RWPE2 (cell line): ENCODE data around the gene CMIP.

Experiments used
- ATAC-seq: fragments of 200-7000 bp; cut with Tn5 transposase; 3 replicates; pipeline ENCODE4 v1.9.1; 2021; ENCODE audit warnings: low read depth
- DNase-seq: peaks from one replicate; pipeline ENCODE4 v3.0.0-alpha.2; 2020; ENCODE audit warnings: low spot score
- H3K27ac ChIP-seq: fragments of 450-650 bp; 2 replicates; pipeline ENCODE4 v1.5.1; 2017; ENCODE audit warnings: mild to moderate bottlenecking; ENCODE audit not compliant: poor library complexity, severe bottlenecking
- H3K27me3 ChIP-seq: fragments of 250-450 bp; sonication (Bioruptor Pico); 2 replicates; pipeline ENCODE4 v1.5.1; 2021; ENCODE audit warnings: mild to moderate bottlenecking, moderate library complexity; ENCODE audit not compliant: insufficient read depth, poor library complexity, severe bottlenecking
- H3K36me3 ChIP-seq: fragments of 250-450 bp; sonication (Bioruptor Pico); 2 replicates; pipeline ENCODE4 v1.5.1; 2020; ENCODE audit warnings: low read depth, mild to moderate bottlenecking, moderate library complexity
- H3K4me1 ChIP-seq: fragments of 250-450 bp; sonication (Bioruptor Pico); 2 replicates; pipeline ENCODE4 v1.5.1; 2021; ENCODE audit warnings: mild to moderate bottlenecking, moderate library complexity; ENCODE audit not compliant: insufficient read depth, poor library complexity, severe bottlenecking
- H3K4me3 ChIP-seq: fragments of 250-450 bp; sonication (Bioruptor Pico); 2 replicates; pipeline ENCODE4 v1.5.1; 2021; ENCODE audit warnings: mild to moderate bottlenecking, moderate library complexity; ENCODE audit not compliant: severe bottlenecking
- H3K9me3 ChIP-seq: fragments of 250-450 bp; sonication (Bioruptor Pico); 2 replicates; pipeline ENCODE4 v1.5.1; 2021; ENCODE audit warnings: mild to moderate bottlenecking, moderate library complexity; ENCODE audit not compliant: severe bottlenecking
- CTCF ChIP-seq: fragments of 450-650 bp; IDR thresholded peaks from one replicate; pipeline ENCODE4 v1.5.1; 2017; ENCODE audit warnings: mild to moderate bottlenecking, moderate library complexity; ENCODE audit not compliant: poor library complexity, severe bottlenecking

CMIP gene

GRCh38 chr16:81568749-81569087 lies 124.1 kb downstream of the CMIP start:
- Histone ChIP-seq H3K4me3 (no peak overlapping the region), H3K27ac (peak overlapping the region; percentile 60), H3K4me1 (peaks cover 13% of the 10 kb centered on the region), H3K9me3 (no peaks in the 10 kb centered on the region), H3K36me3 (peaks cover 16% of the 10 kb centered on the region), H3K27me3 (no peaks in the 10 kb centered on the region)
- TF ChIP-seq CTCF: no peak
- no peak for ATAC-seq
- no peak for DNase-seq

- DNase-seq: no peak
- Histone ChIP-seq H3K4me3 (no peak overlapping the region), H3K27ac (peak overlapping the region; percentile 60), H3K27me3 (no peaks in the 10 kb centered on the region), H3K36me3 (peaks cover 16% of the 10 kb centered on the region), H3K9me3 (no peaks in the 10 kb centered on the region), H3K4me1 (peaks cover 13% of the 10 kb centered on the region)
- no peak for TF ChIP-seq CTCF
- ATAC-seq: no peak
Observed at GRCh38 chr16:81569361-81570034, 124.9 kb downstream of the CMIP start.

GRCh38 chr16:81570151-81570846 lies 125.7 kb downstream of the CMIP start:
- no peaks in the 10 kb centered on the region for H3K9me3 ChIP-seq
- ATAC-seq (no peak), DNase-seq (no peak)
- no peaks in the 10 kb centered on the region for H3K27me3 ChIP-seq
- peak overlapping the region; percentile 9 for H3K27ac ChIP-seq
- no peak for TF ChIP-seq CTCF
- peaks cover 13% of the 10 kb centered on the region for H3K4me1 ChIP-seq
- H3K36me3 ChIP-seq: peaks cover 16% of the 10 kb centered on the region
- H3K4me3 ChIP-seq: no peak overlapping the region

- peaks cover 13% of the 10 kb centered on the region for H3K4me1 ChIP-seq
- H3K27me3 ChIP-seq: no peaks in the 10 kb centered on the region
- ATAC-seq: no peak
Observed at GRCh38 chr16:81571175-81571574, 126.6 kb downstream of the CMIP start.

More at GRCh38 chr16:81571175-81571574, 126.6 kb downstream of the CMIP start:
- Histone ChIP-seq H3K36me3 (peaks cover 16% of the 10 kb centered on the region), H3K9me3 (no peaks in the 10 kb centered on the region), H3K4me3 (no peak overlapping the region), H3K27ac (peak overlapping the region; percentile 9)
- DNase-seq: no peak
- TF ChIP-seq CTCF: no peak
